ENCODE data around the gene HRH1.
"Not testable (repeated sequence)": the region's sequence is repeated elsewhere in the genome, so short reads cannot be mapped to it uniquely, and the experiment has no call there.

Gene HRH1

DNA sequence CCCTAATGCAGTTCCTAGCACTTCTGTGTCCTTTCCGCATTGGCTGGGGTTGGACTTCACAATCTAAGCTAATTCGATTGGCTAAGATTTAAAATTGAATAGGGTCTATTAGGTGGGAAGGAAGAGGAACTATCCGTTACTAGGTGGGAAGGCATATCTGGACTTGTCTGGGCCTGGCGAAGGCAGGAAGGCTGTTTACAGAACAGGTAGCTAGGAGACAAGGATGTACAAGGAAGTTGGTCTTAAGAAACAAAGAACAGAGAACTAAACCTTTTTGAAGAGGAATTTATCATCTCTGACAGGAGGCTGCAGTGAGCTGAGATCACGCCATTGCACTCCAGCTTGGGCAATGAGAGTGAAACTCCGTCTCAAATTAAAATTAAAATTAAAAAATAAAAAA is 100.6 kb downstream of the HRH1 start:
- Histone ChIP-seq H3K36me3 (ENCODE audit: control insufficient read depth in 2 of 2, insufficient read depth in 1 of 2, low read length in 2 of 2) (no peaks in the 10 kb centered on the region), H3K4me3 (ENCODE audit: low read depth, low read length) (no peak overlapping the region), H3K27ac (ENCODE audit: extremely low read depth, low read depth, low read length) (no peak overlapping the region), H3K9me3 (ENCODE audit: control insufficient read depth, insufficient read depth, low read depth, low read length) (no peaks in the 10 kb centered on the region), H3K4me1 (ENCODE audit: control insufficient read depth, insufficient read depth, low read length) (no peaks in the 10 kb centered on the region)
- ChIA-PET POLR2A (no interaction called here), CTCF (interaction anchor here (1.1 kb wide), 1 partner anchor 80 kb away, joined by 3 read pairs; no protein-coding TSS in a partner anchor)
- TF ChIP-seq ZNF660 (tag by site-specific recombination; IDR thresholded peaks at IDR 0.05) (no peak), ZNF48 (tag by site-specific recombination; IDR thresholded peaks at IDR 0.05) (no peak), ZNF600 (tag by site-specific recombination; IDR thresholded peaks at IDR 0.05) (no peak), OVOL3 (tag by site-specific recombination; IDR thresholded peaks at IDR 0.05) (no peak), ZNF221 (tag by site-specific recombination; IDR thresholded peaks at IDR 0.05; ENCODE audit: borderline replicate concordance) (no peak), ZNF629 (tag by site-specific recombination; IDR thresholded peaks at IDR 0.05) (no peak), HOXA7 (CRISPR knock-in tag; IDR thresholded peaks at IDR 0.05; ENCODE audit: borderline replicate concordance) (no peak), ZNF324 (tag by site-specific recombination; IDR thresholded peaks at IDR 0.05) (no peak), ZNF791 (tag by site-specific recombination; IDR thresholded peaks at IDR 0.05) (no peak), ZNF473 (tag by site-specific recombination; IDR thresholded peaks at IDR 0.05) (no peak), MEIS1 (CRISPR knock-in tag; IDR thresholded peaks at IDR 0.05; ENCODE audit: borderline replicate concordance) (no peak), ZNF621 (tag by site-specific recombination; IDR thresholded peaks at IDR 0.05) (no peak), ZFP41 (tag by site-specific recombination; IDR thresholded peaks at IDR 0.05; ENCODE audit: borderline replicate concordance) (no peak)
- TF ChIP-seq, protein P1, sequence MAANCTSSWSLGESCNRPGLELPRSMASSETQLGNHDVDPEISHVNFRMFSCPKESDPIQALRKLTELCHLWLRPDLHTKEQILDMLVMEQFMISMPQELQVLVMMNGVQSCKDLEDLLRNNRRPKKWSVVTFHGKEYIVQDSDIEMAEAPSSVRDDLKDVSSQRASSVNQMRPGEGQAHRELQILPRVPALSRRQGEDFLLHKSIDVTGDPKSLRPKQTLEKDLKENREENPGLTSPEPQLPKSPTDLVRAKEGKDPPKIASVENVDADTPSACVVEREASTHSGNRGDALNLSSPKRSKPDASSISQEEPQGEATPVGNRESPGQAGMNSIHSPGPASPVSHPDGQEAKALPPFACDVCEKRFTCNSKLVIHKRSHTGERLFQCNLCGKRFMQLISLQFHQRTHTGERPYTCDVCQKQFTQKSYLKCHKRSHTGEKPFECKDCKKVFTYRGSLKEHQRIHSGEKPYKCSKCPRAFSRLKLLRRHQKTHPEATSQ (tag by site-specific recombination; IDR thresholded peaks at IDR 0.05) = no peak
- TF ChIP-seq, protein P2, sequence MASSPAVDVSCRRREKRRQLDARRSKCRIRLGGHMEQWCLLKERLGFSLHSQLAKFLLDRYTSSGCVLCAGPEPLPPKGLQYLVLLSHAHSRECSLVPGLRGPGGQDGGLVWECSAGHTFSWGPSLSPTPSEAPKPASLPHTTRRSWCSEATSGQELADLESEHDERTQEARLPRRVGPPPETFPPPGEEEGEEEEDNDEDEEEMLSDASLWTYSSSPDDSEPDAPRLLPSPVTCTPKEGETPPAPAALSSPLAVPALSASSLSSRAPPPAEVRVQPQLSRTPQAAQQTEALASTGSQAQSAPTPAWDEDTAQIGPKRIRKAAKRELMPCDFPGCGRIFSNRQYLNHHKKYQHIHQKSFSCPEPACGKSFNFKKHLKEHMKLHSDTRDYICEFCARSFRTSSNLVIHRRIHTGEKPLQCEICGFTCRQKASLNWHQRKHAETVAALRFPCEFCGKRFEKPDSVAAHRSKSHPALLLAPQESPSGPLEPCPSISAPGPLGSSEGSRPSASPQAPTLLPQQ (tag by site-specific recombination; IDR thresholded peaks at IDR 0.05) = no peak

DNA sequence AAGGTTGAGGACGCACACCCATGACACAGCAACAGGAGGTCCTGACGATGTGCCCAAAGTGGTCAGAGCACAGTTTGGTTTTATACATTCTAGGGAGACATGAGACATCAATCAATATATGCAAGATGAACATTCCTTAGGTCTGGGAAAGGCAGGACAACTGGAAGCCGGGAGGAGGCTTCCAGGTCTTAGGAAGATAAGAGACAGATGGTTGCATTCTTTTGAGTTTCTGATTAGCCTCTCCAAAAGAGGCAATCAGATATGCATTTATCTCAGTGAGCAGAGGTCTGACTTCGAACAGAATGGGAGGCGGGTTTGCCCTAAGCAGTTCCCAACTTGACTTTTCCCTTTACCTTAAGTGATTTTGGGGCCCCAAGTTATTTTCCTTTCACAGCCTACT is 101.2 kb downstream of the HRH1 start:
- CTCF ChIA-PET; H3K27ac ChIP-seq (ENCODE audit: extremely low read depth, low read depth, low read length); H3K4me1 ChIP-seq (ENCODE audit: control insufficient read depth, insufficient read depth, low read length); POLR2A ChIA-PET; H3K4me3 ChIP-seq (ENCODE audit: low read depth, low read length); H3K36me3 ChIP-seq (ENCODE audit: control insufficient read depth in 2 of 2, insufficient read depth in 1 of 2, low read length in 2 of 2); H3K9me3 ChIP-seq (ENCODE audit: control insufficient read depth, insufficient read depth, low read depth, low read length): not testable (repeated sequence)

DNA sequence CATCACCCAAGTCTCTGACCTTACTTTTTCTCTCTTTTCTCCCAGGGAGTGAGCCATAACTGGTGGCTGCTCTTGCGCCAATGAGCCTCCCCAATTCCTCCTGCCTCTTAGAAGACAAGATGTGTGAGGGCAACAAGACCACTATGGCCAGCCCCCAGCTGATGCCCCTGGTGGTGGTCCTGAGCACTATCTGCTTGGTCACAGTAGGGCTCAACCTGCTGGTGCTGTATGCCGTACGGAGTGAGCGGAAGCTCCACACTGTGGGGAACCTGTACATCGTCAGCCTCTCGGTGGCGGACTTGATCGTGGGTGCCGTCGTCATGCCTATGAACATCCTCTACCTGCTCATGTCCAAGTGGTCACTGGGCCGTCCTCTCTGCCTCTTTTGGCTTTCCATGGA is 104.7 kb downstream of the HRH1 start:
- H3K9me3 ChIP-seq (ENCODE audit: control insufficient read depth, insufficient read depth, low read depth, low read length) = no peaks in the 10 kb centered on the region
- ChIA-PET CTCF (no interaction called here), POLR2A (no interaction called here)
- H3K4me3 ChIP-seq (ENCODE audit: low read depth, low read length) = no peak overlapping the region
- TF ChIP-seq BCL11B (tag by site-specific recombination; IDR thresholded peaks at IDR 0.05; ENCODE audit: low read depth) (no peak), ZNF169 (tag by site-specific recombination; IDR thresholded peaks at IDR 0.05) (no peak), REPIN1 (tag by site-specific recombination; IDR thresholded peaks at IDR 0.05; ENCODE audit: low read depth) (no peak), ZNF266 (tag by site-specific recombination; IDR thresholded peaks at IDR 0.05; ENCODE audit: low read depth) (no peak), ZNF654 (tag by site-specific recombination; IDR thresholded peaks at IDR 0.05; ENCODE audit: low read depth) (no peak), ZNF335 (tag by site-specific recombination; conservative IDR thresholded peaks at IDR 0.05) (no peak), ZNF621 (tag by site-specific recombination; IDR thresholded peaks at IDR 0.05) (no peak)
- TF ChIP-seq, protein P3, sequence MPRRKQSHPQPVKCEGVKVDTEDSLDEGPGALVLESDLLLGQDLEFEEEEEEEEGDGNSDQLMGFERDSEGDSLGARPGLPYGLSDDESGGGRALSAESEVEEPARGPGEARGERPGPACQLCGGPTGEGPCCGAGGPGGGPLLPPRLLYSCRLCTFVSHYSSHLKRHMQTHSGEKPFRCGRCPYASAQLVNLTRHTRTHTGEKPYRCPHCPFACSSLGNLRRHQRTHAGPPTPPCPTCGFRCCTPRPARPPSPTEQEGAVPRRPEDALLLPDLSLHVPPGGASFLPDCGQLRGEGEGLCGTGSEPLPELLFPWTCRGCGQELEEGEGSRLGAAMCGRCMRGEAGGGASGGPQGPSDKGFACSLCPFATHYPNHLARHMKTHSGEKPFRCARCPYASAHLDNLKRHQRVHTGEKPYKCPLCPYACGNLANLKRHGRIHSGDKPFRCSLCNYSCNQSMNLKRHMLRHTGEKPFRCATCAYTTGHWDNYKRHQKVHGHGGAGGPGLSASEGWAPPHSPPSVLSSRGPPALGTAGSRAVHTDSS (tag by site-specific recombination; IDR thresholded peaks at IDR 0.05) = no peak
- TF ChIP-seq, protein P4, sequence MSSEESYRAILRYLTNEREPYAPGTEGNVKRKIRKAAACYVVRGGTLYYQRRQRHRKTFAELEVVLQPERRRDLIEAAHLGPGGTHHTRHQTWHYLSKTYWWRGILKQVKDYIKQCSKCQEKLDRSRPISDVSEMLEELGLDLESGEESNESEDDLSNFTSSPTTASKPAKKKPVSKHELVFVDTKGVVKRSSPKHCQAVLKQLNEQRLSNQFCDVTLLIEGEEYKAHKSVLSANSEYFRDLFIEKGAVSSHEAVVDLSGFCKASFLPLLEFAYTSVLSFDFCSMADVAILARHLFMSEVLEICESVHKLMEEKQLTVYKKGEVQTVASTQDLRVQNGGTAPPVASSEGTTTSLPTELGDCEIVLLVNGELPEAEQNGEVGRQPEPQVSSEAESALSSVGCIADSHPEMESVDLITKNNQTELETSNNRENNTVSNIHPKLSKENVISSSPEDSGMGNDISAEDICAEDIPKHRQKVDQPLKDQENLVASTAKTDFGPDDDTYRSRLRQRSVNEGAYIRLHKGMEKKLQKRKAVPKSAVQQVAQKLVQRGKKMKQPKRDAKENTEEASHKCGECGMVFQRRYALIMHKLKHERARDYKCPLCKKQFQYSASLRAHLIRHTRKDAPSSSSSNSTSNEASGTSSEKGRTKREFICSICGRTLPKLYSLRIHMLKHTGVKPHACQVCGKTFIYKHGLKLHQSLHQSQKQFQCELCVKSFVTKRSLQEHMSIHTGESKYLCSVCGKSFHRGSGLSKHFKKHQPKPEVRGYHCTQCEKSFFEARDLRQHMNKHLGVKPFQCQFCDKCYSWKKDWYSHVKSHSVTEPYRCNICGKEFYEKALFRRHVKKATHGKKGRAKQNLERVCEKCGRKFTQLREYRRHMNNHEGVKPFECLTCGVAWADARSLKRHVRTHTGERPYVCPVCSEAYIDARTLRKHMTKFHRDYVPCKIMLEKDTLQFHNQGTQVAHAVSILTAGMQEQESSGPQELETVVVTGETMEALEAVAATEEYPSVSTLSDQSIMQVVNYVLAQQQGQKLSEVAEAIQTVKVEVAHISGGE (tag by site-specific recombination; conservative IDR thresholded peaks at IDR 0.05; ENCODE audit: low read depth) = no peak
- H3K27ac ChIP-seq (ENCODE audit: extremely low read depth, low read depth, low read length) = no peak overlapping the region
- no peaks in the 10 kb centered on the region for H3K36me3 ChIP-seq (ENCODE audit: control insufficient read depth in 2 of 2, insufficient read depth in 1 of 2, low read length in 2 of 2)
- no peaks in the 10 kb centered on the region for H3K4me1 ChIP-seq (ENCODE audit: control insufficient read depth, insufficient read depth, low read length)

All from HEK293 (cell line).